H1 (cell line): ENCODE results near the gene PRIMA1.

Source experiments
- CTCF ChIP-seq, 3 experiments: IDR thresholded peaks; 1 replicate in 2 of 3; 2 replicates in 1 of 3; pipeline versions ENCODE4 v1.5.1 to v1.6.1; 2011; ENCODE audit warnings: low read length in 3 of 3, mild to moderate bottlenecking in 3 of 3, inconsistent platforms in 2 of 3, low read depth in 1 of 3, moderate library complexity in 1 of 3; ENCODE audit not compliant: insufficient read depth in 1 of 3; ENCODE audit errors: control extremely low read depth in 1 of 3
- EP300 ChIP-seq, 2 experiments: IDR thresholded peaks; 1 replicate in 1 of 2; 2 replicates in 1 of 2; pipeline ENCODE4 v1.6.1; 2011 to 2012; ENCODE audit warnings: low read depth in 2 of 2, low read length in 2 of 2, mild to moderate bottlenecking in 2 of 2, borderline replicate concordance in 1 of 2, inconsistent platforms in 1 of 2, moderate library complexity in 1 of 2
- POLR2A ChIP-seq, 2 experiments: IDR thresholded peaks; 1 replicate in 1 of 2; 2 replicates in 1 of 2; pipeline ENCODE4 v1.6.1; 2011; ENCODE audit warnings: low read depth in 2 of 2, low read length in 2 of 2, mild to moderate bottlenecking in 2 of 2; ENCODE audit errors: control extremely low read depth in 1 of 2
- RFX5 ChIP-seq: IDR thresholded peaks from 2 replicates; pipeline ENCODE4 v1.6.1; 2011; ENCODE audit warnings: low read depth, low read length, improper control_type of control experiment, borderline replicate concordance
- SIN3A ChIP-seq, 2 experiments: IDR thresholded peaks in 1 of 2; conservative IDR thresholded peaks in 1 of 2; 2 replicates each; pipeline ENCODE4 v1.6.1; 2011 to 2012; ENCODE audit warnings: low read length in 2 of 2, improper control_type of control experiment in 1 of 2, low read depth in 1 of 2, mild to moderate bottlenecking in 1 of 2
- TAF1 ChIP-seq: IDR thresholded peaks from 2 replicates; pipeline ENCODE4 v1.6.1; 2011; ENCODE audit warnings: mild to moderate bottlenecking, low read depth, low read length
- YY1 ChIP-seq: IDR thresholded peaks from 2 replicates; pipeline ENCODE4 v1.6.1; 2011; ENCODE audit warnings: low read depth, mild to moderate bottlenecking, low read length

GRCh38 chr14:93804654-93805053, 16.4 kb upstream of the PRIMA1 start:
- TF ChIP-seq RFX5 (no peak), CTCF (IDR thresholded peaks at IDR 0.05; ENCODE audit: control extremely low read depth in 1 of 3, insufficient read depth in 1 of 3, low read depth in 1 of 3, low read length in 3 of 3) (peak; percentile 79 to 93 (median 92)), TAF1 (no peak), POLR2A (IDR thresholded peaks at IDR 0.05; ENCODE audit: control extremely low read depth in 1 of 2, low read depth in 2 of 2, low read length in 2 of 2) (no peak), SIN3A (conservative IDR thresholded peaks at IDR 0.05 in 1 of 2, IDR thresholded peaks at IDR 0.05 in 1 of 2; ENCODE audit: low read depth in 1 of 2, low read length in 2 of 2) (no peak), EP300 (IDR thresholded peaks at IDR 0.05; ENCODE audit: borderline replicate concordance in 1 of 2, low read depth in 2 of 2, low read length in 2 of 2) (no peak), YY1 (no peak)
